Caco-2 (cell line): ENCODE results near the gene TUBA3E. TPM values are rescaled to one million over a fixed set of nuclear protein-coding genes. Genes with fewer than 3 reads are reported as not detected.
"Not testable (repeated sequence)": the region's sequence is repeated elsewhere in the genome, so short reads cannot be mapped to it uniquely, and the experiment has no call there.

Source experiments
- BruUV-seq: library from RNA; stranded (reverse); fragments of 400-500 nt; replicated peaks from 2 replicates; lab custom pipeline; 2021; lab: Mats Ljungman, UMichigan
- CTCF ChIA-PET: fragments of 300-600 bp; sonication (Branson Sonifier 250); formaldehyde crosslinking; loops from one replicate; lab custom pipeline; 2022; ENCODE audit warnings: antibody characterized with exemption; lab: Charles Lee
- POLR2A ChIA-PET: fragments of 300-600 bp; sonication (Branson Sonifier 250); formaldehyde crosslinking; loops from one replicate; lab custom pipeline; 2022; ENCODE audit warnings: antibody characterized with exemption; lab: Charles Lee
- DNase-seq, 2 experiments: peaks; one replicate each; pipeline versions ENCODE4 v3.0.0 to v3.0.0-alpha.2; 2020 to 2022
- H3K27me3 ChIP-seq: replicated peaks from 2 replicates; pipeline ENCODE4 v1.6.0; 2011; ENCODE audit warnings: low read length; ENCODE audit not compliant: control insufficient read depth, insufficient read depth
- H3K36me3 ChIP-seq: 2 replicates; pipeline ENCODE4 v1.5.1; 2011; ENCODE audit warnings: low read length; ENCODE audit not compliant: control insufficient read depth, insufficient read depth
- H3K4me1 ChIP-seq: fragments of 250-450 bp; sonication (Bioruptor Pico); 2 replicates; pipeline ENCODE4 v1.5.1; 2020; ENCODE audit warnings: mild to moderate bottlenecking
- H3K4me3 ChIP-seq: 2 replicates; pipeline ENCODE4 v1.5.1; 2011; ENCODE audit warnings: low read depth, mild to moderate bottlenecking, control low read depth, low read length
- H3K9me3 ChIP-seq: fragments of 250-450 bp; sonication (Bioruptor Pico); 2 replicates; pipeline ENCODE4 v1.5.1; 2020; ENCODE audit warnings: mild to moderate bottlenecking, moderate library complexity
- H3K27ac Mint-ChIP-seq: one replicate; pipeline ENCODE4 v1.8.0; 2022; ENCODE audit warnings: mixed read lengths; ENCODE audit not compliant: unreplicated experiment
- H3K27me3 Mint-ChIP-seq: one replicate; pipeline ENCODE4 v1.8.0; 2022; ENCODE audit warnings: mixed read lengths; ENCODE audit not compliant: insufficient read depth, unreplicated experiment
- H3K36me3 Mint-ChIP-seq: one replicate; pipeline ENCODE4 v1.8.0; 2022; ENCODE audit warnings: mild to moderate bottlenecking, mixed read lengths; ENCODE audit not compliant: insufficient read depth, unreplicated experiment
- H3K4me1 Mint-ChIP-seq: one replicate; pipeline ENCODE4 v1.8.0; 2022; ENCODE audit warnings: low read depth, mixed read lengths; ENCODE audit not compliant: unreplicated experiment
- H3K4me3 Mint-ChIP-seq: one replicate; pipeline ENCODE4 v1.8.0; 2022; ENCODE audit warnings: mild to moderate bottlenecking, moderate library complexity, mixed read lengths; ENCODE audit not compliant: unreplicated experiment
- H3K9me3 Mint-ChIP-seq: one replicate; pipeline ENCODE4 v1.8.0; 2022; ENCODE audit warnings: mixed read lengths; ENCODE audit not compliant: unreplicated experiment
- intact Hi-C: fragments of 100-400 bp; cut with micrococcal nuclease; formaldehyde crosslinking; loops from one replicate; pipeline ENCODE4 v1.10.0; 2022; ENCODE audit not compliant: unreplicated experiment
- total RNA-seq: library from RNA; stranded (reverse); gene quantifications from 2 replicates; pipeline ENCODE4 v1.2.3, GENCODE V29; 2022
- TF ChIP-seq, protein P1 (sequence below), 2 experiments: fragments of 200-600 bp in 1 of 2; IDR thresholded peaks; 1 replicate in 1 of 2; 2 replicates in 1 of 2; pipeline versions ENCODE4 v1.5.1 to v1.8.0; 2011 to 2022; ENCODE audit warnings: antibody characterized with exemption in 1 of 2, control low read depth in 1 of 2, inconsistent platforms in 1 of 2, low read depth in 1 of 2, low read length in 1 of 2, mild to moderate bottlenecking in 1 of 2, moderate library complexity in 1 of 2; ENCODE audit not compliant: insufficient read depth in 1 of 2, severe bottlenecking in 1 of 2, unreplicated experiment in 1 of 2

Gene TUBA3E
- total RNA-seq, 1 experiment from 2014 or later = 0.57 TPM

GRCh38 chr2:130243359-130243758 lies 45.1 kb upstream of the TUBA3E start:
- H3K4me1 Mint-ChIP-seq = peaks cover 12% of the 10 kb centered on the region
- no peaks in the 10 kb centered on the region for H3K36me3 Mint-ChIP-seq
- DNase-seq = no peak
- Histone ChIP-seq H3K36me3 (no peaks in the 10 kb centered on the region), H3K9me3 (no peaks in the 10 kb centered on the region), H3K4me3 (no peak overlapping the region), H3K27me3 (no peaks in the 10 kb centered on the region), H3K4me1 (peaks cover 4% of the 10 kb centered on the region; the same call in 1 of the 2 replicates)
- BruUV-seq = no TSS peak
- H3K27ac Mint-ChIP-seq = no peak overlapping the region
- POLR2A ChIA-PET = no interaction called here
- CTCF ChIA-PET = no interaction called here
- H3K27me3 Mint-ChIP-seq = no peaks in the 10 kb centered on the region
- TF ChIP-seq, protein P1, sequence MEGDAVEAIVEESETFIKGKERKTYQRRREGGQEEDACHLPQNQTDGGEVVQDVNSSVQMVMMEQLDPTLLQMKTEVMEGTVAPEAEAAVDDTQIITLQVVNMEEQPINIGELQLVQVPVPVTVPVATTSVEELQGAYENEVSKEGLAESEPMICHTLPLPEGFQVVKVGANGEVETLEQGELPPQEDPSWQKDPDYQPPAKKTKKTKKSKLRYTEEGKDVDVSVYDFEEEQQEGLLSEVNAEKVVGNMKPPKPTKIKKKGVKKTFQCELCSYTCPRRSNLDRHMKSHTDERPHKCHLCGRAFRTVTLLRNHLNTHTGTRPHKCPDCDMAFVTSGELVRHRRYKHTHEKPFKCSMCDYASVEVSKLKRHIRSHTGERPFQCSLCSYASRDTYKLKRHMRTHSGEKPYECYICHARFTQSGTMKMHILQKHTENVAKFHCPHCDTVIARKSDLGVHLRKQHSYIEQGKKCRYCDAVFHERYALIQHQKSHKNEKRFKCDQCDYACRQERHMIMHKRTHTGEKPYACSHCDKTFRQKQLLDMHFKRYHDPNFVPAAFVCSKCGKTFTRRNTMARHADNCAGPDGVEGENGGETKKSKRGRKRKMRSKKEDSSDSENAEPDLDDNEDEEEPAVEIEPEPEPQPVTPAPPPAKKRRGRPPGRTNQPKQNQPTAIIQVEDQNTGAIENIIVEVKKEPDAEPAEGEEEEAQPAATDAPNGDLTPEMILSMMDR (IDR thresholded peaks at IDR 0.05; ENCODE audit: insufficient read depth in 1 of 2, low read depth in 1 of 2, low read length in 1 of 2, severe bottlenecking in 1 of 2, unreplicated experiment in 1 of 2) = no peak
- intact Hi-C loops = no loop called here
- H3K9me3 Mint-ChIP-seq = no peaks in the 10 kb centered on the region
- no peak overlapping the region for H3K4me3 Mint-ChIP-seq

- no peak overlapping the region for H3K4me3 Mint-ChIP-seq
Measured at GRCh38 chr2:130241041-130241707, 42.9 kb upstream of the TUBA3E start.

DNA sequence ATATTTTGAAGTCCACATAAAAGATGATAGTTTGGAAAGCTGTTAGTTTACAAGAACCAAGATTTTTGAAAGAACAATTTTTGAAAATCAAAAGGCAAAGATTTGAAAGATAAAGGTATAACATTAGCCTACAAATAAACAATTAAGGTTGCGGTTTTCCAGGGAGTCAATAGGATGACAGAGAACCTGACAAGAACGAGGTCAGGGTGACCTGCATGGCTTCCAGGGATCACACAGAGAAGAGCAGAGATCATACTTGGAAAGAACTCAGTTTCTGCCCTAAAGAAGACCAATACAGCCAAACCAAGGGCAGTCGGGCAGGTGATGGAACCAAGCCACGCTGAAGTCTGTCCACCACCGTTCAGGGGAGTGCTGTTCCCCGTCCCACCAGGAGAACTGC lies 41.3 kb upstream of the TUBA3E start:
- H3K9me3 ChIP-seq, H3K9me3 Mint-ChIP-seq, H3K27me3 Mint-ChIP-seq, H3K36me3 ChIP-seq, H3K27ac Mint-ChIP-seq, H3K36me3 Mint-ChIP-seq, DNase-seq, POLR2A ChIA-PET, H3K27me3 ChIP-seq, BruUV-seq, H3K4me3 ChIP-seq, H3K4me3 Mint-ChIP-seq, intact Hi-C loops, H3K4me1 ChIP-seq, CTCF ChIA-PET: not testable (repeated sequence)
- H3K4me1 Mint-ChIP-seq = peaks cover 12% of the 10 kb centered on the region

More at GRCh38 chr2:130241041-130241707, 42.9 kb upstream of the TUBA3E start:
- no TSS peak for BruUV-seq
- TF ChIP-seq, protein P1 (IDR thresholded peaks at IDR 0.05; ENCODE audit: insufficient read depth in 1 of 2, low read depth in 1 of 2, low read length in 1 of 2, severe bottlenecking in 1 of 2, unreplicated experiment in 1 of 2) = no peak
- POLR2A ChIA-PET = interaction anchor here (0.6 kb wide), 1 partner anchor 60 kb away, joined by 4 read pairs; the partner anchor contains the start of gene SMPD4
- Histone ChIP-seq H3K27me3 (no peaks in the 10 kb centered on the region), H3K9me3 (no peaks in the 10 kb centered on the region), H3K36me3 (no peaks in the 10 kb centered on the region), H3K4me3 (no peak overlapping the region), H3K4me1 (peaks cover 4% of the 10 kb centered on the region; the same call in 1 of the 2 replicates)
- H3K27me3 Mint-ChIP-seq = no peaks in the 10 kb centered on the region
- DNase-seq = peak; percentile 66 to 83
- H3K36me3 Mint-ChIP-seq = no peaks in the 10 kb centered on the region
- H3K4me1 Mint-ChIP-seq = peaks cover 12% of the 10 kb centered on the region
- CTCF ChIA-PET = interaction anchor here (0.6 to 0.7 kb wide), 2 partner anchors 60 to 114 kb away, joined by 4 to 5 read pairs; partner anchors contain the start of gene SMPD4
- peak overlapping the region; percentile 90 for H3K27ac Mint-ChIP-seq
- no peaks in the 10 kb centered on the region for H3K9me3 Mint-ChIP-seq
- intact Hi-C loops = loop anchor here (2.0 kb wide), 1 partner anchor 60 kb away; the partner anchor contains the start of gene SMPD4

DNA sequence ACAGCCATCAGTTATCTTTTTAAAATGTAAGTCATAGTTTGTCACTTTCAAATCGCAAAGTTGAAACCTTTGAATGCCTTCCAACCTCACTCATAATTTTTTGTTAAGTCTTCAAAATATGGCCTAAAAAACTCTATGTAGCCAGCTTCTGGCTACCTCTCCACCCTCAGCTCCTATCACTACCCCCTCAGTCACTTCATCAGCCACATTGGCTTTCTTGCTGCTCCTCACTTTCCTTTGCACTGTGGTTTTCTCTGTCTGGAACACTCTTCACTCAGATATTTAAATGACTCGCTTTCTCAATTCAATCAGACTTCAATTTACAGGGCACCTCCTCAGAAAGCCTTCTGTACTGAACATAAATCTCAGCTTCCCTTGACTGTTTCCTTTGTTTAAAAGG lies 34.8 kb upstream of the TUBA3E start:
- H3K27me3 ChIP-seq, H3K9me3 ChIP-seq, H3K4me1 Mint-ChIP-seq, DNase-seq, H3K36me3 Mint-ChIP-seq, H3K27ac Mint-ChIP-seq, H3K9me3 Mint-ChIP-seq, H3K4me3 Mint-ChIP-seq, H3K4me1 ChIP-seq, H3K27me3 Mint-ChIP-seq, CTCF ChIA-PET, intact Hi-C loops, H3K36me3 ChIP-seq, H3K4me3 ChIP-seq, BruUV-seq, POLR2A ChIA-PET: not testable (repeated sequence)
